CD4-positive, alpha-beta T cell (primary cell): ENCODE measurements around the gene ESAM. TPM values are rescaled to one million over a fixed set of nuclear protein-coding genes. Genes with fewer than 3 reads are reported as not detected.
A peak's percentile ranks its signal among the peaks of the same experiment; 100 is the strongest.

ENCODE experiments used
- ATAC-seq: fragments of 200-7000 bp; cut with Tn5 transposase; one replicate; pipeline ENCODE4 v1.10.0; 2022; ENCODE audit warnings: mild to moderate bottlenecking; ENCODE audit not compliant: poor library complexity
- CTCF ChIA-PET: fragments of 350-600 bp; sonication (Branson Sonifier 250); formaldehyde crosslinking; loops from one replicate; lab custom pipeline; 2021; ENCODE audit warnings: antibody characterized with exemption, inconsistent platforms; lab: Charles Lee
- POLR2A ChIA-PET: fragments of 350-600 bp; sonication (Branson Sonifier 250); formaldehyde crosslinking; loops from one replicate; lab custom pipeline; 2021; ENCODE audit warnings: antibody characterized with exemption, inconsistent platforms; lab: Charles Lee
- DNase-seq, 14 experiments: peaks; one replicate each; pipeline ENCODE4 v3.0.0-alpha.2; 2013 to 2020; ENCODE audit warnings: mixed read lengths in 2 of 14
- H3K27ac ChIP-seq, 2 donors: one replicate each; pipeline versions ENCODE4 v1.5.1 to v1.7.0; 2013; ENCODE audit warnings: low read length in 2 of 2, low read depth in 1 of 2, mild to moderate bottlenecking in 1 of 2
- H3K27me3 ChIP-seq, 2 experiments: 1 replicate in 1 of 2; 2 replicates in 1 of 2; pipeline versions ENCODE4 v1.6.1 to v1.7.0; 2013; ENCODE audit warnings: low read length in 2 of 2, control low read depth in 1 of 2, mild to moderate bottlenecking in 1 of 2, moderate library complexity in 1 of 2; ENCODE audit not compliant: insufficient read depth in 2 of 2, control insufficient read depth in 1 of 2
- H3K36me3 ChIP-seq: one replicate; pipeline ENCODE4 v1.6.1; 2013; ENCODE audit warnings: low read length, control low read depth; ENCODE audit not compliant: insufficient read depth
- H3K4me1 ChIP-seq: one replicate; pipeline ENCODE4 v1.6.1; 2013; ENCODE audit warnings: low read length, control low read depth; ENCODE audit not compliant: insufficient read depth
- H3K4me3 ChIP-seq: one replicate; pipeline ENCODE4 v1.5.1; 2013; ENCODE audit warnings: mild to moderate bottlenecking, low read length, moderate library complexity
- H3K9me3 ChIP-seq, 2 experiments: 1 replicate in 1 of 2; 2 replicates in 1 of 2; pipeline versions ENCODE4 v1.6.1 to v1.7.0; 2013; ENCODE audit warnings: low read length in 2 of 2, mild to moderate bottlenecking in 2 of 2, control low read depth in 1 of 2, moderate library complexity in 1 of 2; ENCODE audit not compliant: control insufficient read depth in 1 of 2, insufficient read depth in 1 of 2
- H3K27ac Mint-ChIP-seq: one replicate; pipeline ENCODE4 v1.8.0; 2020; ENCODE audit warnings: mixed read lengths
- H3K27me3 Mint-ChIP-seq: one replicate; pipeline ENCODE4 v1.8.0; 2021; ENCODE audit warnings: mixed read lengths
- H3K36me3 Mint-ChIP-seq: one replicate; pipeline ENCODE4 v1.8.0; 2021; ENCODE audit warnings: low read depth, mixed read lengths
- H3K4me1 Mint-ChIP-seq: one replicate; pipeline ENCODE4 v1.8.0; 2021; ENCODE audit warnings: low read depth, mixed read lengths
- H3K4me3 Mint-ChIP-seq: one replicate; pipeline ENCODE4 v1.8.0; 2020; ENCODE audit warnings: mild to moderate bottlenecking, mixed read lengths
- H3K9me3 Mint-ChIP-seq: one replicate; pipeline ENCODE4 v1.8.0; 2020; ENCODE audit warnings: mixed read lengths
- CTCF ChIP-seq: fragments of 200-600 bp; IDR thresholded peaks from one replicate; pipeline ENCODE4 v1.8.0; 2022; ENCODE audit warnings: antibody characterized with exemption, mild to moderate bottlenecking
- intact Hi-C, 2 experiments: fragments of 100-400 bp; cut with DNase I in 1 of 2; cut with micrococcal nuclease in 1 of 2; formaldehyde crosslinking; loops; one replicate each; pipeline versions ENCODE4 v1.15.1 to v1.9.0; 2023 to 2025; cut with DNase I, micrococcal nuclease
- total RNA-seq, 174 experiments: library from RNA in 2 of 174; stranded (reverse) in 2 of 174; gene quantifications; one replicate each; pipeline ENCODE4 v1.2.3 and lab custom pipeline; 2021 to 2026

Gene ESAM
- total RNA-seq, 2 experiments from 2014 or later: 0.38 to 0.64 TPM

- Mint-ChIP-seq H3K4me1 (peaks cover 38% of the 10 kb centered on the region), H3K27ac (no peak overlapping the region), H3K9me3 (no peaks in the 10 kb centered on the region), H3K27me3 (peaks cover 69% of the 10 kb centered on the region), H3K36me3 (no peaks in the 10 kb centered on the region), H3K4me3 (peak overlapping the region; percentile 54)
- H3K27me3 ChIP-seq: peaks cover 55 to 60% of the 10 kb centered on the region in 2 experiments
- no peak overlapping the region for H3K4me3 ChIP-seq
- H3K4me1 ChIP-seq: peaks cover 54% of the 10 kb centered on the region
- ATAC-seq (no peak), DNase-seq (no peak)
- ChIA-PET POLR2A (interaction anchor here (1.5 kb wide), 1 partner anchor 90 kb away, joined by 5 read pairs; no protein-coding TSS in a partner anchor), CTCF (interaction anchor here (1.5 to 6.5 kb wide), 4 partner anchors 14 to 89 kb away, joined by 5 to 46 read pairs (median 9); partner anchors contain the start of gene NRGN)
- H3K9me3 ChIP-seq: peaks cover 0 to 15% of the 10 kb centered on the region in 2 experiments
- H3K36me3 ChIP-seq: no peaks in the 10 kb centered on the region
- intact Hi-C loops: loop anchor here (5.0 to 10.0 kb wide), 2 partner anchors 78 to 1015 kb away; partner anchors contain the start of gene ZNF202 (in 1 of the 2)
- no peak for TF ChIP-seq CTCF
- no peak overlapping the region for H3K27ac ChIP-seq
Measured at GRCh38 chr11:124759266-124760204, 2.6 kb downstream of the ESAM start.

- Mint-ChIP-seq H3K9me3 (no peaks in the 10 kb centered on the region), H3K27me3 (peaks cover 76% of the 10 kb centered on the region), H3K27ac (no peak overlapping the region), H3K4me1 (peaks cover 37% of the 10 kb centered on the region), H3K4me3 (peak overlapping the region; percentile 59), H3K36me3 (no peaks in the 10 kb centered on the region)
- peak; percentile 78 for TF ChIP-seq CTCF
- H3K36me3 ChIP-seq: no peaks in the 10 kb centered on the region
- intact Hi-C loops: no loop called here
- ChIA-PET POLR2A (interaction anchor here (1.0 to 2.7 kb wide), 7 partner anchors 10 to 89 kb away, joined by 3 to 34 read pairs (median 4); partner anchors contain the start of genes MSANTD2, NRGN, SIAE and SPA17), CTCF (interaction anchor here (0.6 to 6.5 kb wide), 25 partner anchors 9 to 135 kb away, joined by 3 to 46 read pairs (median 4); partner anchors contain the start of genes NRGN, SIAE and SPA17)
- peak; percentile 41 to 84 (median 62) for DNase-seq
- H3K27me3 ChIP-seq: peaks cover 55 to 60% of the 10 kb centered on the region in 2 experiments
- H3K9me3 ChIP-seq: peaks cover 0 to 15% of the 10 kb centered on the region in 2 experiments
- H3K27ac ChIP-seq: no peak overlapping the region
- peak; percentile 80 for ATAC-seq
- peaks cover 53% of the 10 kb centered on the region for H3K4me1 ChIP-seq
- peak overlapping the region; percentile 13 for H3K4me3 ChIP-seq
Measured at GRCh38 chr11:124758355-124759265, 3.5 kb downstream of the ESAM start.

GRCh38 chr11:124757320-124757719 lies 4.8 kb downstream of the ESAM start:
- ATAC-seq: no peak
- DNase-seq: no peak

More at GRCh38 chr11:124757320-124757719, 4.8 kb downstream of the ESAM start:
- Histone ChIP-seq H3K4me1 (peaks cover 45% of the 10 kb centered on the region), H3K4me3 (no peak overlapping the region), H3K9me3 (peaks cover 0 to 15% of the 10 kb centered on the region in 2 experiments), H3K27ac (no peak overlapping the region), H3K36me3 (no peaks in the 10 kb centered on the region), H3K27me3 (peaks cover 55 to 60% of the 10 kb centered on the region in 2 experiments)
- intact Hi-C loops: no loop called here
- H3K9me3 Mint-ChIP-seq: no peaks in the 10 kb centered on the region
- TF ChIP-seq CTCF: no peak
- H3K4me3 Mint-ChIP-seq: no peak overlapping the region
- CTCF ChIA-PET: interaction anchor here (1.9 to 6.5 kb wide), 2 partner anchors 11 to 119 kb away, joined by 6 to 46 read pairs; no protein-coding TSS in a partner anchor
- H3K36me3 Mint-ChIP-seq: no peaks in the 10 kb centered on the region
- peaks cover 29% of the 10 kb centered on the region for H3K4me1 Mint-ChIP-seq
- H3K27me3 Mint-ChIP-seq: peaks cover 71% of the 10 kb centered on the region
- POLR2A ChIA-PET: interaction anchor here (1.5 to 2.7 kb wide), 2 partner anchors 12 to 43 kb away, joined by 4 to 34 read pairs; partner anchors contain the start of gene MSANTD2
- H3K27ac Mint-ChIP-seq: no peak overlapping the region
